ENCODE measurements around the gene RPS15. TPM values are rescaled to one million over a fixed set of nuclear protein-coding genes. Genes with fewer than 3 reads are reported as not detected.

RPS15 gene
- total RNA-seq, 1 donor from 2014 or later: 1,045 TPM

DNA sequence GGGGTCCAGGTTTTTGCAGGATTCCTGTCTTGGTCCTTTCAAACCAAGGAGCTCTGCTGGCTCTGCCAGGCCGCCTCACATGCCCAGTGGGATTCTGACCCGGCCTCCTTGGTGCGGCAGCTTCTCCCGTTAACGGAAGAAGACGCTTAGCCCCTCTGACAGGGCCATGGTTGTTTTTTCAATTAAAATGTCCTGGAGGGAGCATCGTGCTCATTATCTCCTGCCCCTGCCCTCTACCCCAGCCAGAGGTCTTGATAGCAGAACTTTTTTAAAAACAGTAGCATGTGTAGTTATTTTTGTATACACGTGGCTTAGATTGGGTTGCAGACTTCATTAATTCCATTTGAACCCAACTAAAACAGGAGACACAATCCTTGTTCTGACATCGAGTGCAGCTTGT, 11.5 kb upstream of the RPS15 start:
- Mint-ChIP-seq H3K36me3 (ENCODE audit: low read depth, unreplicated experiment) (peaks cover 3% of the 10 kb centered on the region), H3K4me1 (ENCODE audit: low read depth, unreplicated experiment) (no peaks in the 10 kb centered on the region)

GRCh38 chr19:1427221-1427920, 10.8 kb upstream of the RPS15 start:
- Histone ChIP-seq H3K4me3 (ENCODE audit: insufficient read depth, low read depth, low read length) (no peak overlapping the region), H3K27ac (ENCODE audit: low read depth, low read length) (no peak overlapping the region), H3K79me2 (ENCODE audit: insufficient read depth, low read length) (peaks cover 78% of the 10 kb centered on the region), H3K36me3 (ENCODE audit: insufficient read depth, low read length) (peaks cover 11% of the 10 kb centered on the region), H3K9me3 (ENCODE audit: insufficient read depth, low read depth, low read length) (no peaks in the 10 kb centered on the region), H3K4me1 (ENCODE audit: insufficient read depth, low read length) (peaks cover 10% of the 10 kb centered on the region), H2AFZ (ENCODE audit: low read depth, low read length) (no peak overlapping the region), H3K9ac (ENCODE audit: low read length) (no peak overlapping the region), H3K27me3 (ENCODE audit: insufficient read depth, low read length) (no peaks in the 10 kb centered on the region), H3K4me2 (ENCODE audit: low read length) (no peak overlapping the region), H4K20me1 (ENCODE audit: insufficient read depth, low read length) (peaks cover 58% of the 10 kb centered on the region)
- H3K9me3 Mint-ChIP-seq (ENCODE audit: unreplicated experiment): no peaks in the 10 kb centered on the region
- H3K36me3 Mint-ChIP-seq (ENCODE audit: low read depth, unreplicated experiment): peaks cover 3% of the 10 kb centered on the region
- no peak overlapping the region for H3K27ac Mint-ChIP-seq (ENCODE audit: unreplicated experiment)
- FAIRE-seq (no peak), DNase-seq (ENCODE audit: low read depth) (no peak)
- H3K4me3 Mint-ChIP-seq (ENCODE audit: unreplicated experiment): no peak overlapping the region
- H3K4me1 Mint-ChIP-seq (ENCODE audit: low read depth, unreplicated experiment): no peaks in the 10 kb centered on the region
- H3K27me3 Mint-ChIP-seq (ENCODE audit: low read depth, unreplicated experiment): no peaks in the 10 kb centered on the region
- TF ChIP-seq EZH2 (IDR thresholded peaks at IDR 0.05; ENCODE audit: insufficient read depth, low read length) (no peak), CTCF (IDR thresholded peaks at IDR 0.05; ENCODE audit: insufficient read depth, low read depth, low read length) (no peak)

More for the DNA sequence above, 11.5 kb upstream of the RPS15 start:
- Histone ChIP-seq H3K79me2 (ENCODE audit: insufficient read depth, low read length) (peaks cover 78% of the 10 kb centered on the region), H3K9me3 (ENCODE audit: insufficient read depth, low read depth, low read length) (no peaks in the 10 kb centered on the region), H3K4me2 (ENCODE audit: low read length) (no peak overlapping the region), H3K27me3 (ENCODE audit: insufficient read depth, low read length) (no peaks in the 10 kb centered on the region), H3K4me3 (ENCODE audit: insufficient read depth, low read depth, low read length) (no peak overlapping the region), H3K27ac (ENCODE audit: low read depth, low read length) (no peak overlapping the region), H3K4me1 (ENCODE audit: insufficient read depth, low read length) (peaks cover 10% of the 10 kb centered on the region), H2AFZ (ENCODE audit: low read depth, low read length) (no peak overlapping the region), H4K20me1 (ENCODE audit: insufficient read depth, low read length) (peaks cover 62% of the 10 kb centered on the region), H3K9ac (ENCODE audit: low read length) (no peak overlapping the region), H3K36me3 (ENCODE audit: insufficient read depth, low read length) (peaks cover 12% of the 10 kb centered on the region)
- Mint-ChIP-seq H3K4me3 (ENCODE audit: unreplicated experiment) (no peak overlapping the region), H3K9me3 (ENCODE audit: unreplicated experiment) (no peaks in the 10 kb centered on the region), H3K27ac (ENCODE audit: unreplicated experiment) (no peak overlapping the region), H3K27me3 (ENCODE audit: low read depth, unreplicated experiment) (no peaks in the 10 kb centered on the region)
- no peak for TF ChIP-seq EZH2 (IDR thresholded peaks at IDR 0.05; ENCODE audit: insufficient read depth, low read length)
- no peak for DNase-seq (ENCODE audit: low read depth)
- FAIRE-seq: no peak

DNA sequence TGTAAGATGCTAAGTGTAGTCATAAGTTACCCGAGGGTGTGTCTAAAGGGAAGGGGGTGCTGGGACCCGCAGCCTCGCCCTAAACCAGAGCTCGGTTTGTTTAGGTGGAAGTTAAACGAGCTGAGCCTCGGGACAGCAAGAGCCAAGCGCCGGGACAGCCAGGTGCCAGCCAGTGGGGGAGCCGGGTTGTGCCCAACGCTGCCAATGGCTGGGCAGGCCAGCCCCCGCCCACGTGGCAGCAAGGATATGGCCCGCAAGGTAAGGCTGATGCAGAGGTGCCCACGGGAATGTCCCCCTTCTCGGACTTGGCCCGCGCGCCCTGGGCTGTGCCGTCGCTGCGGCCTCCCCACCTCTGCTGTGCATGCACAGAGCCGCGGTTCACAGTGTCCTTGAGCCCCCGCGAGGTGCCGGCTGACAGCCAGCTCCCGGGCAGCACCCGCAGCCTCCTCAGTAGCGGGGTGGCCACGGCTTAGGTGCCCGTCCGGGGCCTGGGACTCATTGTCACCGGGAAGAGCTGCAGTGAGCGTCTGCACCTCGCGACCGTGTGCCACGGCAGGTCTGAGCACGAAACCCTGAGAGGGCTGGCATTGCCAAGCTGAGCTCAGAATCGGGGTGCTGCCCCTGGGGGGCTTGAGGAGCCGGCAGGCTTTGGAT, 9.3 kb upstream of the RPS15 start:
- no peak for FAIRE-seq
- H3K79me2 ChIP-seq (ENCODE audit: insufficient read depth, low read length): peaks cover 68% of the 10 kb centered on the region
- H3K36me3 Mint-ChIP-seq (ENCODE audit: low read depth, unreplicated experiment): peaks cover 6% of the 10 kb centered on the region

More for the DNA sequence above, 9.3 kb upstream of the RPS15 start:
- H4K20me1 ChIP-seq (ENCODE audit: insufficient read depth, low read length): peaks cover 57% of the 10 kb centered on the region
- H3K9ac ChIP-seq (ENCODE audit: low read length): no peak overlapping the region
- peaks cover 10% of the 10 kb centered on the region for H3K4me1 ChIP-seq (ENCODE audit: insufficient read depth, low read length)
- Mint-ChIP-seq H3K4me1 (ENCODE audit: low read depth, unreplicated experiment) (no peaks in the 10 kb centered on the region), H3K27ac (ENCODE audit: unreplicated experiment) (no peak overlapping the region), H3K27me3 (ENCODE audit: low read depth, unreplicated experiment) (no peaks in the 10 kb centered on the region), H3K4me3 (ENCODE audit: unreplicated experiment) (no peak overlapping the region), H3K9me3 (ENCODE audit: unreplicated experiment) (no peaks in the 10 kb centered on the region)
- H3K36me3 ChIP-seq (ENCODE audit: insufficient read depth, low read length): peaks cover 7% of the 10 kb centered on the region
- no peak overlapping the region for H2AFZ ChIP-seq (ENCODE audit: low read depth, low read length)
- H3K27me3 ChIP-seq (ENCODE audit: insufficient read depth, low read length): no peaks in the 10 kb centered on the region
- TF ChIP-seq CTCF (IDR thresholded peaks at IDR 0.05; ENCODE audit: insufficient read depth, low read depth, low read length): no peak
- TF ChIP-seq EZH2 (IDR thresholded peaks at IDR 0.05; ENCODE audit: insufficient read depth, low read length): no peak
- no peak for DNase-seq (ENCODE audit: low read depth)
- no peaks in the 10 kb centered on the region for H3K9me3 ChIP-seq (ENCODE audit: insufficient read depth, low read depth, low read length)
- H3K4me3 ChIP-seq (ENCODE audit: insufficient read depth, low read depth, low read length): no peak overlapping the region
- H3K4me2 ChIP-seq (ENCODE audit: low read length): no peak overlapping the region
- H3K27ac ChIP-seq (ENCODE audit: low read depth, low read length): no peak overlapping the region
